Tibial artery (tissue), 4 donors: Measurements from ENCODE around the gene SERPINA4.

ENCODE experiments used
- DNase-seq, 2 donors: peaks; one replicate each; pipeline ENCODE4 v3.0.0-alpha.2; 2019
- H3K27ac ChIP-seq, 2 donors: fragments of 200-600 bp; sonication (generic) in 1 of 2; 1 replicate in 1 of 2; 2 replicates in 1 of 2; pipeline ENCODE4 v1.5.1; 2018 to 2019; ENCODE audit warnings: mild to moderate bottlenecking in 1 of 2
- H3K27me3 ChIP-seq, 2 donors: fragments of 200-600 bp; sonication (generic) in 1 of 2; one replicate each; pipeline versions ENCODE4 v1.5.1 to v1.6.0; 2016 to 2019
- H3K36me3 ChIP-seq, 3 donors: fragments of 200-600 bp; sonication (generic) in 2 of 3; one replicate each; pipeline ENCODE4 v1.5.1; 2016 to 2019; ENCODE audit warnings: mild to moderate bottlenecking in 2 of 3
- H3K4me1 ChIP-seq, 4 donors: fragments of 200-600 bp; sonication (generic) in 2 of 4; 1 replicate in 3 of 4; 2 replicates in 1 of 4; pipeline ENCODE4 v1.5.1; 2016 to 2019
- H3K4me3 ChIP-seq, 2 donors: fragments of 200-600 bp; sonication (generic) in 1 of 2; 1 replicate in 1 of 2; 2 replicates in 1 of 2; pipeline ENCODE4 v1.5.1; 2018 to 2019; ENCODE audit warnings: mild to moderate bottlenecking in 2 of 2
- H3K9me3 ChIP-seq, 3 donors: fragments of 200-600 bp; sonication (generic) in 1 of 3; one replicate each; pipeline ENCODE4 v1.5.1; 2016 to 2019
- intact Hi-C: fragments of 100-400 bp; cut with DNase I; formaldehyde crosslinking; loops from one replicate; pipeline ENCODE4 v1.15.0; 2023; ENCODE audit warnings: low total_unique reads
- TF ChIP-seq, protein P1 (sequence below), 2 experiments: fragments of 200-600 bp in 1 of 2; fragments of 450-650 bp in 1 of 2; IDR thresholded peaks; one replicate each; pipeline ENCODE4 v1.5.1; 2017 to 2019; ENCODE audit warnings: antibody characterized with exemption in 2 of 2, mild to moderate bottlenecking in 1 of 2, moderate library complexity in 1 of 2

Gene SERPINA4

DNA sequence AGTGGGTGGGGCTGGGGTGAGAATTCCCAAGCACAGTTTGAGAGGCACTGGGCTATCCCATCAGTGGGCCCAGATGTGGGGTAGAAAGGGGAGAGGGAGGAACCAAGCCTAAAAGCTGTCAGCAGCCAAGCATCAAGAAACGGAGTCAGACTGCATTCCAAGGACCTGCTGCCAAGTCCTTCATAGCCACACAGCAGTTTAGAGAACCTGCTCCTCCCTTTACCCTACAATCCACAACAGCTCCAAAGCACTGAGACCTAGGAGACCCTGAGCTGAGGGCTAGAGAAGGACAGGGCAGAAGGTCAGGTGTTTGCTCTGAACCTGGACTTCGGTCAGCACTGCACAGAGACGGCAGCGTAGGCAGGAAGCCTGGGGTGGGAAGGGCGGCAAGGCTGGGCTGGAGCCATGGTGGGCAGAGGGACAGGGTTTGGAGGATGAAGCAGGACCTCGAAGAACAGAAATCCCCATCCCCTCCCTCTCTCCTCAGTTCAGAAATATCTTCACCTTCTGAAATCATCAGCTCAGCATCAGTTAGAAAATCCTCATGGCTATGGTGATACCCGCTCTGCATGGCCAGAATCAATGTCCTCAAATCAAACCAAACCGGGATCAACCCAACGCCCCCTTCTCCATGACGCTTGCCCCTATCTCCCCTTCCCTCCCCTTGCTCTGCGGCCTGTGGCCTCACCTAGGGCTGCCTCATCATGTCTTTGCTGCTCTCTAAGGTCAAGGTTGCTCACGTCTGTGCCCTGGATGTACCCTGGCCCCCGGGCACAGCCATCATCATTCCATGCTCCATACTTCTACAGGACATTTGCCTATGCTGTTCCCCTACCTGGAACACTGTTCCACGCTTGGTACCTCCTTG lies 12.9 kb upstream of the SERPINA4 start:
- peaks cover 0 to 5% of the 10 kb centered on the region in 2 donors for H3K27me3 ChIP-seq
- no peak overlapping the region for H3K4me3 ChIP-seq
- no peak overlapping the region for H3K27ac ChIP-seq
- no peaks in the 10 kb centered on the region for H3K36me3 ChIP-seq
- intact Hi-C loops: no loop called here
- DNase-seq: peak in 1 of 2 donors; percentile 42
- H3K9me3 ChIP-seq: peaks cover 0 to 6% (median 0%) of the 10 kb centered on the region in 3 donors
- no peaks in the 10 kb centered on the region for H3K4me1 ChIP-seq
- TF ChIP-seq, protein P1, sequence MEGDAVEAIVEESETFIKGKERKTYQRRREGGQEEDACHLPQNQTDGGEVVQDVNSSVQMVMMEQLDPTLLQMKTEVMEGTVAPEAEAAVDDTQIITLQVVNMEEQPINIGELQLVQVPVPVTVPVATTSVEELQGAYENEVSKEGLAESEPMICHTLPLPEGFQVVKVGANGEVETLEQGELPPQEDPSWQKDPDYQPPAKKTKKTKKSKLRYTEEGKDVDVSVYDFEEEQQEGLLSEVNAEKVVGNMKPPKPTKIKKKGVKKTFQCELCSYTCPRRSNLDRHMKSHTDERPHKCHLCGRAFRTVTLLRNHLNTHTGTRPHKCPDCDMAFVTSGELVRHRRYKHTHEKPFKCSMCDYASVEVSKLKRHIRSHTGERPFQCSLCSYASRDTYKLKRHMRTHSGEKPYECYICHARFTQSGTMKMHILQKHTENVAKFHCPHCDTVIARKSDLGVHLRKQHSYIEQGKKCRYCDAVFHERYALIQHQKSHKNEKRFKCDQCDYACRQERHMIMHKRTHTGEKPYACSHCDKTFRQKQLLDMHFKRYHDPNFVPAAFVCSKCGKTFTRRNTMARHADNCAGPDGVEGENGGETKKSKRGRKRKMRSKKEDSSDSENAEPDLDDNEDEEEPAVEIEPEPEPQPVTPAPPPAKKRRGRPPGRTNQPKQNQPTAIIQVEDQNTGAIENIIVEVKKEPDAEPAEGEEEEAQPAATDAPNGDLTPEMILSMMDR (IDR thresholded peaks at IDR 0.05): no peak

DNA sequence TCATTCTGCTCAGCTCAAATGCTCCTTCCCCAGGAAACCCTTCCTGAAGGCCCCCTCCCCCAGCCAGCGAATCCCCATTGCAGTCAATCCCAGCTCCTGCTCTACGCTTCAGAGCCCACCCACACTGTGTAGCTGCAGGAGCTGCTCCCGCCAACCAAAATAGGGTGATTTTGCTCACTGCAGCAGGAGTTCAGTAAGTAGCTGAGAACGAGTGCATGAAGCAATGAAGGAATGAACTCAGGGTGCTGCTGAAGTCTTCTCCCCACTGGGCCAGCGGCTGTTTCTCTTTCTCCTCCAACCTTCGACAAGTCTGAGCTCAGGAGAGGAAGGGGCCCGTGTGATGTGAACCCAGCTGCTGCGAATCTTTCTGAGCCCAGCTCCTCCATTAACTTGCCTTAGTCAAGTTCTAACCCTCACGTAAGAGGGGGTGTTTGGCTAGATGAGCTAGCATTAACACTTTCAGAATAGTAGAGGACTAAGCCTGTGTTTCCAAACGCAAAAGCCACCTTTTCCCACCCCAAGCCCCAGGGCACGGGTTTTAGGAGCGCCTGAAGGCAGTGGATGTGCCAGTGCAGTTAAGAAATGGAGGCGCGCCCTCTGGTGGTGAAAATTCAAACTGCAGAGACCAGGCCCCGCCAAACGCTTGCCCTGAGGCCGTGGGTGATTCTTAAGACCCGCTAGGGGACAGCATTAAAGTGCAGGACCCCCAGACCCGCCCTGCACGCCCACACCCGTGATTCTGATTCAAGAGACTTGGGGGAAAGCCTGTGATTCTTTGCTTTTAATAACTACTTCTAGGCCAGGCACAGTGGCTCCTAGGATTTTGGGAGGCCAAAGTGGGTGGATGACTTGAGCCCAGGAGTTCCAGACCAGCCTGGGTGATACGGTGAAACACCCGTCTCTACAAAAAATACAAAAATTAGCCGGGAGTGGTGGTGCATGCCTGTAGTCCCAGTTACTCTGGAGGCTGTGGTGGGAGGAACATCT lies 11.9 kb upstream of the SERPINA4 start:
- TF ChIP-seq, protein P1 (IDR thresholded peaks at IDR 0.05): peak; percentile 67 to 80
- Histone ChIP-seq H3K36me3 (no peaks in the 10 kb centered on the region), H3K27me3 (peaks cover 0 to 5% of the 10 kb centered on the region in 2 donors), H3K9me3 (peaks cover 0 to 6% (median 1%) of the 10 kb centered on the region in 3 donors), H3K4me3 (no peak overlapping the region), H3K4me1 (no peaks in the 10 kb centered on the region), H3K27ac (no peak overlapping the region)
- DNase-seq: peak; percentile 45 to 74
- intact Hi-C loops: no loop called here

DNA sequence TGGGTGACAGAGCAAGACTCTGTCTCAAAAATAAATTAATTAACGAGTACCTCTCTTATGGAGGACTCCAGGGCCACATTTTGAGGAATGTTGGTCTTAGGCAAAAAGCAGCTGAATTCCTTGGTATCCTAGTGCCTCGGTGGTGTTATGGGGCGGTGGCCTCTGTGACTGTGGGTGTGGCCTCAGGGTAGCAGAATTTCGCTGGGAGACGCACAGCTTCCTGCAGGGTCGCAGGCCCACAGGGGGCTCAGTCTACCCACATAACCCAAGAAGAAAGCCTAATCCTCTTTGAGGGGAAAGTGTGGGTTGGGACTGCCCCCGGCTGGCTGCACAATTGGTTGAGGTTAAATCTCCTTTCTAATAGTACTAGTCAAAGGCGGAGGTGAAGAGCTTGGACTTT lies 11.2 kb upstream of the SERPINA4 start:
- H3K4me3 ChIP-seq: no peak overlapping the region
- peaks cover 0 to 6% (median 3%) of the 10 kb centered on the region in 3 donors for H3K9me3 ChIP-seq
- no peak for DNase-seq
- H3K4me1 ChIP-seq: no peaks in the 10 kb centered on the region
- no peaks in the 10 kb centered on the region for H3K36me3 ChIP-seq
- H3K27ac ChIP-seq: no peak overlapping the region
- intact Hi-C loops: no loop called here
- H3K27me3 ChIP-seq: peaks cover 0 to 5% of the 10 kb centered on the region in 2 donors
- TF ChIP-seq, protein P1 (IDR thresholded peaks at IDR 0.05): no peak

DNA sequence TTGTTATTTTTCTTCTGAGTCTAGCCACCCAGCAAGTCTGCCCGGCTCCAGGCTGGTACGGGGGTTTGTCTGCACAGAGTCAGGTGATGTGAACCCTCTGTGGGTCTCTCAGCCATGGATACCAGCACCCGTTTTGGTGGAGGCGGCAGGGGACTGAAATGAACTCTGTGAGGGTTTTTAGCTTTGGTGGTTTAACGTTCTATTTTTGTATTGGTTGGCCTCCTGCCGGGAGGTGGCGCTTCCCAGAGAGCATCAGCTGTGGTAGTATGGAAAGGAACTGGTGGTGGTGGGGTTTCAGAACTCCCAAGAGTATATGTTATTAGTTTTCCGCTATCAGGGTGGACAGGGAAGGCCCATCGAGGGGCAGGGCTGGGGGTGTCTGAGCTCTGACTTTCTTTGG lies 5.3 kb upstream of the SERPINA4 start:
- no peak overlapping the region for H3K27ac ChIP-seq
- intact Hi-C loops: no loop called here
- DNase-seq: peak in 1 of 2 donors; percentile 29

GRCh38 chr14:94557327-94557726 lies 3.9 kb upstream of the SERPINA4 start:
- no peaks in the 10 kb centered on the region for H3K36me3 ChIP-seq
- H3K4me3 ChIP-seq: no peak overlapping the region
- no peaks in the 10 kb centered on the region for H3K27me3 ChIP-seq
- TF ChIP-seq, protein P1 (IDR thresholded peaks at IDR 0.05): no peak
- peaks cover 0 to 3% (median 0%) of the 10 kb centered on the region in 3 donors for H3K9me3 ChIP-seq
- H3K4me1 ChIP-seq: no peaks in the 10 kb centered on the region
- intact Hi-C loops: no loop called here
- DNase-seq: peak in 1 of 2 donors; percentile 17
- no peak overlapping the region for H3K27ac ChIP-seq

More for the DNA sequence above, 5.3 kb upstream of the SERPINA4 start:
- Histone ChIP-seq H3K9me3 (peaks cover 0 to 3% (median 0%) of the 10 kb centered on the region in 3 donors), H3K4me3 (no peak overlapping the region), H3K36me3 (no peaks in the 10 kb centered on the region), H3K4me1 (no peaks in the 10 kb centered on the region), H3K27me3 (no peaks in the 10 kb centered on the region)
- TF ChIP-seq, protein P1 (IDR thresholded peaks at IDR 0.05): no peak
